Stimulated activated CD4-positive, alpha-beta T cell treated with anti-CD3 and anti-CD28 coated beads, Interleukin-15, amount 100 ng/mL, for 48 hours (primary cell): ENCODE results near the gene USH1G.
A peak's percentile ranks its signal among the peaks of the same experiment; 100 is the strongest.
"Not testable (repeated sequence)": the region's sequence is repeated elsewhere in the genome, so short reads cannot be mapped to it uniquely, and the experiment has no call there.

Experiments used
- DNase-seq, 2 donors: peaks; one replicate each; pipeline ENCODE4 v3.0.0-alpha.2; 2020; ENCODE audit warnings: low read depth in 2 of 2

The USH1G gene

DNA sequence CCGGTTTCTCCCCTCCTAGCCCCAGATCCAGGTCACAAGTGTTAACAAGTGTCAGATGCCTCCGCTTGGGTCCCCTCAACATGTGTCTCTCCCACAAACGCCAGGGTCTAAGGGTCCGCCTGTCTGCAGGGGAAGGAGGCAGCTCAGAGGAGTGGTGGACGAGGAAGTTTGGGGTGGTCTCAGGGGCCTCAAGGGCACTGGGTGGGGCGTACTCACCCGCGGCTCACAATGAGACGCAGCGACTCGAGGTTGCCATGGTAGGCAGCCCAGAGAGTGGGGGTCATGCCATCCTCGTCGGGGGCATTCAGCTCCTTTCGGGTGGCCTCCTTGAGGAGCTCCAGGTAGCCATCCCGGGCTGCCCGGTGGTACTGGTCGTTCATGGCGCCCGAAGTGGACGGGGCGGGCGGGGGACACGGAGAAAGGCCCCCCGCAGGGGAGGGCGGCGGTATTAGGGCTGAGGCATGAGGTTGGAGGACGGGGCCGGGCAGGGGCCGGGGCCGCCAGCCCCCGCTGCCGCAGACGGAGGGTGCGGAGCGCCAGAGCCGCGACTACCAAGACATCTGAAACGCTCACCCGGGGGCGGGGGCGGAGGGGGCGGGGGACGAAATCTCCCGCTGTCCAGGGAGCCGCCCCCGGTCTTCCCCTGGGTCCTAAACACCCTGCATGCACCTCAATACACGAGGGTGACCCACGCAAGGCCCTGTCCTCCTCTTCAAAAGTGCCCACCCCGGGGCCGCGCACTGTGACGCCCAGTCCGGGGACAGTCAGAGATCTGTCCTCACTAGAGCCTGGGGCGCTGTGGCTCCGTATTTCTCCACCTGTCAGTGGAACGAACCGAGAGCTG is at the start of gene USH1G:
Gene USH1G, minus strand, starts transcription at position 562 of the 844 bp plus-strand sequence. Its CDS starts 182 bp downstream, at position 380.
- DNase-seq: no peak

DNA sequence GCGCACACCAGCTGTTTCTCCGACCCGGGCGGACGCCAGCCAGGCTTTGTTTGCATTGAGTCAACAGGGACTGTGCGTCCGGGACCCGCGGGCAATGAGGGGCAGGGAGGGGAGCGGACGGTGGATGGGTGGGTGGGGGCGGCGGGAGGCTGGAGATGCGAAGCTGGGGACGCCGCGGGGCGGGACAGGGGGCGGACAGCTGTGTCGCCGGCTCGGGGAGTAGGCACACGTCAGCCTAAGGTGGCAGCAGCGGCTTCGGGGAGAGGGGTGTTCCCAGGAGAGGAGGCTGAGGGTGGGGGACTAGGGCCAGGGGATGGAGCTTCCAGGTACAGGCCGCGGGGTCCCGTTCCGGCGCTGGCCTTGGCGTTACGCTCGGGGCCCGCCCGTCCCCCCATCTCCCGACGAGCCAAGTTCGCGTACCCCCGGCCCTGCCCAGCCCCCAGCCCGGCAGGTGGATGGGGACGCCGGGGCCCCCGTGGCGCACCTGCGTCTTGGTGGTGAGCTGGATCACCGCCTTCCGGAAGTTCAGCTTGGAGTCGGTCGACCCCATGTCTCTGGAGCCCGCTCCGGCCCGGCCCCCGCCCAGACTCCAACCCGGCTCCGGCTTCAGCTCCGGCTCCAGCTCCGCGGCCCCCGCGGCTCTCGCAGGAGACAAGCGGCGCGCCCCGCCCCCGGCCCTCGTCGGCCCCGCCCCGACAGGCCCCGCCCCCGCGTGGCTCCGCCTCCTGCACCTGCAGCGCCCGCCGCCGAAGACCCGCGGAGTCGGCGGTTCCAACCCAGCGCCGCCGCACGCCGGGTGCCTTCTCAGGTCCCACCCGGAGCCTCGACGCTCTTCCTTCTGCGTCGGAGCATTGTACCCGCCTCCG is 49.3 kb upstream of the USH1G start, which contains the start of gene HID1:
Gene HID1, minus strand, starts transcription at position 653 of the 866 bp plus-strand sequence. Its CDS starts 103 bp downstream, at position 550.
- peak; percentile 43 to 69 for DNase-seq

DNA sequence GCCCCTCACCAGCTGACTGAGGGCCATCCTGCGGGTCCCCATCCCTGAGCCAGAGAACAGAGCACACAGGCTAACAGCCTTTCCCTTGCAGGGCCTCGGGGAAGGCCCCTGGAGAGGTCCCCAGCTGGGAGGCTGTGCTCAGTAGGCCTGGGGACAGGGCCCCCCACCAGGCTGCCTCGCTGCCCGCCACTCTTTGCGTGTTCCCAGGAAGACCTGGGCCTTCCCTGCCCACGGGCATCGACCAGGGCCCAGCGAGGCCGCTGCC is 48.7 kb upstream of the USH1G start:
- no peak for DNase-seq

DNA sequence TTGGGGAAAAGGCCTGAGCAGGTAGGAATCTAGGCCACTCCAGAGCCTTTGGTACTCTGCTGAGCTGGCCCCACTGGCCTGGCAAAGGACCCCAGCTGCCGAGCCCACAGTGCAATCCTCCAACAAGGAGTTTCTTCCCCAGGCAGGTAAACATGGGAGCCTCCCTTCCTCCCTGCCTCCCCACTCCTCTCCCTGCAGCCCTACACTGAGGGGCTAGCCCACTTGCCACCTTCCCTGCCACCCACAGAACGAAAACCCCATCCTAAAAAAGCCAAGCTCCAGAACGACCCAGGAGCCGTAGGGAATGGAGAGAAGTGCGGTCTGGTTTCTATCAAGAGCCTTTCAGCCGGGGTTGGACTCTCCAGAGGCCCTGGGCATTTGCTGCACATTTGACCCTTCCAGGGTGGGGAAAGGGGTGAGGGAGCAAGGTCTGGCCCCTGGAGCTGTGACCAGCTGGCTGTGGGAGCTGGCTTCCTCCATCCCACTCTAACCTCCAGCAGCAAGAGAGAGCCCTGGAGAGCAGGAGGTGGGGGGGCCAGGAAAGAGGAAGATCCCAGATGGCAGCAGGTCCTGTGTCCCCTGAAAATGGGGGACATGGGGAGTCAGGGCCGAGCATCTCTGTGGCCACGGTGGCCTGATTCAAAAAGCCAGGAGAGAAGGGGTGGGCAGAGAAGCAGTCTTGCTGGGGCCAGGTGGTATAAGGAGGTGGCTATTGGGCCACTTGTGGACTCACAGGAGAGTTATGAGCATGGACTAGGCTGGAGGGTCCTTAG is 48.2 kb upstream of the USH1G start:
- no peak for DNase-seq

DNA sequence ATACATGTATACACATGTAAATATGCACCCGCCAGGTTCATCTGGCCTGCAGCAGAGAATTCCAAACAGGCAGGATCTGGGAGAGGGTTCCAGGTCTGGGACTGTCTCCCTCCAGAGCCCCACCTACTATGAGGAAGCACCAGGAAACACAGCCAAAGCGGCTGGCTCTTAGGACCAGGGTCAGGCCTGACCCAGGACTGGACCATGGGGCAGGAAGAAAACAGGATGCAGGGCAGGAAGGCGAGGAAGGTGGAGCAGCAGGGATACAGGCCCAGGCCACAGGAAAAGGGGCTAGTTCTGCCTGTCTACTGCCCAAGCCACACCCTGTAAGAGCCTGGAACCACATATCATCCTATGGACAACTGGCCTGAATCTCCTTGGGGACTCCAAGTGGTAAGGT is 47.3 kb upstream of the USH1G start:
- DNase-seq: no peak

GRCh38 chr17:74969501-74969900 is 46.4 kb upstream of the USH1G start:
- not testable (repeated sequence) for DNase-seq

DNA sequence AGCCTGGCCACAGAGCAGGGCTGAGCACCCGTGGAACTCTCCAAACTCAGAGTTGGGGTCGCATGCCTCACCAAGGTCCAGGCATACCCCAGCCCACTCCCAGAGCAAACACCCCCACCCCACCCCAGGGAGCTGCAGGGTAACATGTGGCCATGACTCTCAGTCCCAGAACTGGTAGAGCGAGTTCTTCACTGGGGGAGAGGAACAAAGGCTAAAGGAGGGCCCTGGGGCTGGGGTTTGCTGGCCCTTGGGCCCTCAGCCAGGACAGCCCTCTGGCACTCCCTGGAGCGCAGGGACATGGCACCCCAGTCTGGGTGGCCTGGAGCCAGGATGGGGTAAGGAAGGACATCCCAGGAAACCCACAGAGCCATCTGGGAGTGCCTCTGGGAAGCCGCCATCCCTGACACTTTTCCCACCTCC is 45.3 kb upstream of the USH1G start:
- no peak for DNase-seq

DNA sequence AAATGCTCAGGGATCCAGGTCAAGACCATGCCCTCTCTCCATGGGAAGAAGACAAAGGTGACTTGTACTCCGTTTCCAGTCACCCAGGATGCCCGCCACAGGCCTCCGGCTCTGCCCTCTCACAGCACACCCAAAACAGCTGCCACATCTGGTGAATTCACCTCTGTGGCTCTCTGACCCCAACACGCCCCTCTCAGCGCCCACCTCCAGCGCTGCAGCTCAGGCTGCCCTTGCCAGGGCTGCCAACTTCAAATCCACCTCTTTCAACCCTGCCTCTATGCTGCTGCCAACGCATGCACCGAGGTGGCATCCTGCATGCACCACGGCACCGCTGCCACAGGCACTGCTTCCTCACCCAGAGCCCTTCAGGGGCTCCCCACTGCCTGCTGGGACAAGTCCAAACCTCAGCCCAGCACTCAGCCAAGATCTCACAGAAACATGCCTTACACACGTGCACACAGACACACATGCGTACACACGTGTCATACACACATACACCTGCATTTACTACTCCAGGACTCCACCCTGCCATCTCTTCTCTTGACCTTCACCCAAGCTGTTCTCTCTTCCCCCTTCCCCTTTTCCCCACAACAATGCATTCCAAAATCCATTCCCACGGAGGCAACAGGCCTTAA is 42.0 kb upstream of the USH1G start:
- no peak for DNase-seq

DNA sequence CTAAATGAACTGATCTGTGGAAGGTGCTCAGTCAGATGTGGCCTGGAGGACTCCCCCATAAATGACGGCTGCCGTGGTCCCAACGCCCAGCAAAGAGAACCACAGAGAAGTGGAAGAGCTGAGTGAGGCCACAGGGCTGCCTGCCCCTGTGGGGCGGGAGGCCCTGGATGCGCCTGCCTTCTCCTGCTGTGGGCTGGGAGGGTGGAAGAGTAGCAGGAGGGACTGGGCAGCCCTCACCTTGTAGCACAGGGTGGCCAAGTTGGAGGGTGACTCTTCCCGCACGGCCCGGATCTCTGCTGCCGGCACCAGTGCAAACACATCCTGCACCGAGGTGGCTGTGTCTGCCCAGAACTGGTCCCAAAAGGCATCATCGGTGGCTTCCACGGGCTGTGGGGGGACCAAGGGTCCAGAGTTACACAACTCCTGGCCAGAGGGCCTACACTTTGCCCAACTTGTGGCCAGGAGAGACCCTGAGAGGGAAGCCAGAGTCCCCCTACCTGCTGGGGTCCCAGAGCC is 41.2 kb upstream of the USH1G start:
- DNase-seq: no peak

DNA sequence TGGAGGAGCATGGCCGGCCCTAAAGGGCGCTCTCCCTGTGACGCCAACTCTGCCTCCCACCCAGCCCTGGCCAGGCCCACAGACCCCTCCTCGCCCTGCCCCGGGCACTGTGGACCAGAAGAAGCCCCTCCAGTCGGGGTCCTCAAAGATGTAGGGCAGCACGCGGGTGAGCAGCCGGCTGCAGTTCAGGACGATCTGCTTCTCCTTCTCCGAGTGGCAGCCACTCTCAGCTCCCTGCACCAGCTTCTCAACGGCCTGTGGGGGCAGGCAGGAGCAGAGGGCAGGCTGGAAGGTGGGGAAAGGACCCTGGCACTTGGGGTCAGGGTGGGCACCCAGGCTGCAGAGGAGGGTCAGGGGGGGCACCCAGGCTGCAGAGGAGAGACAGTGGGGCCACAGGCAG is 40.6 kb upstream of the USH1G start:
- no peak for DNase-seq

GRCh38 chr17:74962622-74963394 is 39.8 kb upstream of the USH1G start:
- DNase-seq: no peak

DNA sequence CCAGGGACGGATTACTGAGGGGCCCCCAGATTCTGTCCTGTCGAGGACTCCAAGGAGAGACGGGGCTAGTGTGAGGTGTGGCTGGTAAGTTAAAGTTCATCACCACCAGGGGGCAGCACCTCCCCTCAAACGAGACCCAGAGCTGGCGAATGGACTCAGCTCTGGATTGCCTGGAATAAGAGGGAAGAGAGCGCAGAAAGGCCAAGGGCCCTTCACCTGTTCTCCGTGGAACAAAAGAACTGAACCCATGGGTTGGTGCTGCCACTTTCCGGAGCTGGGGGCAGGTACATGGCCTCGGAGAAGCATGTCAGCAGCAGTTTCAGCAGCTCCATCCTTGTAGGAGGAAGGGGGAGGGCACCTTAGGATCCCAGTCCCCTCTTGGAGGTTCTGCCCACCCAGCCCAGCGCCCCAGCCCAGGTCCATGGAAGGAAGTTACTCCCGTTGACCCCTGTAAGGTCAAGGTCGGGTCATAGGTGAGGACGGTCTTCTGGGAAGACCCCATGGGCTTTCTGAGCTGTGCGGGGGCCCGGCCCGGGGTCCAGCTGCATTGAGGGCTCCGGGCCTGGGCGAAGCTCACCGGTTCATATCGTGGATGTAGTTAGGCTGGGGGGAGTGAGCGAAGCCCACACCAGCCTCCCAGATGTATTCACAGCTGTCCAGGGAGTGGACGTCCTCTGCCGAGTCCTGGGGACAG is 38.7 kb upstream of the USH1G start:
- DNase-seq: peak; percentile 58 to 81

DNA sequence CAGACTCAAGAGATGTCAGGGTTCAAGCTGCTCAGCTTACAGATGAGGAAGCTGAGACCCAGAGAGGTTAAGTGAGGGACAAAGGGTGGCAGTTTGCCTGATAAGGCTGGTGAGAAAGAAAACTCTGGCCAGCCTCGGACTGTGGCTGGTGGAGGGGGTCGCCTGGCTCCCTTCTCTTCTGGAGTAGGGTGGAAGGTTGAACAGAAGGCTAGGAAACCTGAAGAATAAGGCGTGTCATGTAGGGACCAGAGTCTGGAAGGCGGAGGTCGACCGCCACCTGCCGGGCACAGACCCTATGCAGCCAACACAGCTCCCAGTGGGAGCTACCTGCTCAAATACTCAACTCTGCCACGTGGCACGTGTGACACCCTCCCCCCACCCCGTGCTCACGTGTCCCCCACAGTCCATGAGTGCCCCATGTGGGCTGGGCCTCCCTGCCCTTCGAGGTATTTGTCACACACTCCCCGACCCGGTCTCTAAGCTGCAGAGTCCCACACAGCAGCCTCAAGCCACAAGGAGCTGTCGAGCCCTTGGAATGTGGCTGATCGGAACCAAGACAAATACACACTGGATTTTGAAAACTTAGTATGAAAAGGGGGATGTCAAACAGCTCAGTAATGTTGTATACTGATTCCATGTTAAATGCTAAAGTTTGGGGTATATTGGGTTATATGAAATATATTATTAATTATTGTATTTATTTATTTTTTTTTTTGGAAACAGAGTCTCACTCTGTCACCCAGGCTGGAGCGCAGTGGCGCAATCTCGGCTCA is 37.7 kb upstream of the USH1G start:
- DNase-seq: peak in 1 of 2 donors; percentile 36

- DNase-seq: no peak
These were observed 36.9 kb upstream of the USH1G start for GRCh38 chr17:74959826-74960515.

DNA sequence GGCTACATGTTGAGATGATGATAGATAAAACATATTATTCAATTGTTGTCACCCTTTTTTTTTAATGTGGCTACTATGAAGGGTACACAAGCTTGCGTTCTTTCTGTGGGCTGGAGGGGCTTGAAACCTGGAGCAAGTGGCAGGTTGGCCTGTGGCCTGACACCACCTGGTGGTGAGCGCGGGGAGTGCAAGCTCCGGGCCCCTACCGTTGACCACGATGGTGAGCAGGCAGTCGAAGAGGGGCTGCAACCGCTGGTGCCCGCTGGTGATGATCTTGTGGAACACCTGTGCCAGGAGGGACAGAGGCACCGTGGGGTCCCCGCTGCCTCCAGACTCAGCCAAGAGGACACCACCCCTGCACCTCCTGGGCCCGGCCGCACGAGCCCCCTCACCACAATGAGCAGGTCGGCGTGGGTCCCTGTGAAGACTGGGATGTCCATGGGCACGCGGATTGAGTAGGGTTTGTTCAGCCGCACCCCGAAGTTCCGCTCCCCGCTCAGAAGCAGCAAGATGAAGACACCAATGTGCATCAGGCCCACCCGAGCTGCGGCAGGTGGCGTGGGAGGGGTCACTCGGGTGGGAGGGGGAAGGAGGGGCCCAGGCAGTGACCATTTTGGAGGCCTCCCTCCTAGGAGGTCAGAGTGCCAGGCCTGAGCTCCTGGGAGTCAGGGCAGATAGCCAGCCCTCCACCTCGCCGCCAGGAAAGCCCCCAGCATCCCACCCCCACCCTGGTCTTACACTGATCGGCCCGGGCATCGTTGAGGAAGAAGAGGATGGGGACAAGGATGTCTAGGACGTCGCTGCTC is 35.1 kb upstream of the USH1G start:
- DNase-seq: peak; percentile 54 to 76

- DNase-seq: no peak
These were observed 33.0 kb upstream of the USH1G start for GRCh38 chr17:74956093-74956492.

DNA sequence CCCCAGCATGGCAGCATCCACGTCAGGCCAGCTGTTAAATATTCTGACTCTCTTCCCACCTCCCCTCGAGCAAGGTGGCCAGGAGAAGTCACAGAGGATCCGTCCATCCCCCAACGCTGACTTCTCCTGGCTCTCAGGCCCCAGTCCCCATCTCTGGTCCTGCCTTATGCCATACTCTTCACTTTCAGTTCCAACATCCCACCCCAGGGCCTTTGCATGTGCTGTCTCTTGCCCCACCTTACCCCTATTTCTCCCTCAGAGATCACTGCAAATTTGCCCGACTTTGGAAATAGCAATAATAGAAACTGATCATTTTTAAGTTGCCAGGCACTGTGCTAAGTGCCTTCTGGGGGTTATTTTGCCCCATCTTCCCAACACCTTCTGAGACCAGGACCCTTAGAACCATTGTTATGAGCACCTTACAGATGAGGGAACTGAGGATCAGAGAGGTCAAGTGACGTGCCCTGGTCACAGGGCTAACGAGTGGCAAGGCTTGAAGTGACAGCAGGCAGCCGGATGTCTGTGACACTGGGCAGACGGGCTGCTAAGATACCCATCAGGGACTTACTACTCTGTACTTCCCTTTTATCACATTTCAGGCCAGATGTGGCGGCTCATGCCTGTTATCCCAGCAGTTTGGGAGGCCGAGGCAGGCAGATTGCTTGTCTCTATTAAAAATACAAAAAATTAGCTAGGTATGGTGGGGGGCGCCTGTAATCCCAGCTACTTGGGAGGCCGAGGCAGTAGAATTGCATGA is 31.8 kb upstream of the USH1G start:
- no peak for DNase-seq
